HG03354 (cell line): ENCODE data around the gene NBPF3.
"Not testable (repeated sequence)": the region's sequence is repeated elsewhere in the genome, so short reads cannot be mapped to it uniquely, and the experiment has no call there.

Experiments used
- ATAC-seq: cut with Tn5 transposase; IDR thresholded peaks from one replicate; pipeline ENCODE4 v1.9.1; 2021; ENCODE audit warnings: mild to moderate bottlenecking; ENCODE audit not compliant: unreplicated experiment, poor library complexity, severe bottlenecking

Gene NBPF3

DNA sequence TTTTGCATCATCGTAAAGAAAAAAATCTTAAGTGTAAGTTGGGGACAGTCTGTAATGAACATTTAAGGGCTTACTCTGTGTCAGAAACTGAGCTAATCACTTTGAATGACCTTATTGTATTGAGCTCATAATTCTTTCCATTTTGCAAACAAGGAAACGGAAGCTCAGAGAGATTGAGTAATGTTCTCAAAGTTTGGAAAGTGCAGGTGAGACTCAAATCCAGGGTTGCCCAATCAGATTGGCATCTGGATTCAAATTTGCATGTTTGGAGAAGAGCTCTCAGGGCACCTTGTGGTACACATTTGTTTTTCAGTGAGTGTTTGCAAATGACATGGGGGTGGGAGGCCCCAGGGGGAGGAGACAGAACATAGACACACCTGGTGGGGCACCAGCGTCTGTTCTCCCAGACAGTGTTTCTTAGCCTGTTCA lies 77.2 kb downstream of the NBPF3 start:
- ATAC-seq, result no peak

DNA sequence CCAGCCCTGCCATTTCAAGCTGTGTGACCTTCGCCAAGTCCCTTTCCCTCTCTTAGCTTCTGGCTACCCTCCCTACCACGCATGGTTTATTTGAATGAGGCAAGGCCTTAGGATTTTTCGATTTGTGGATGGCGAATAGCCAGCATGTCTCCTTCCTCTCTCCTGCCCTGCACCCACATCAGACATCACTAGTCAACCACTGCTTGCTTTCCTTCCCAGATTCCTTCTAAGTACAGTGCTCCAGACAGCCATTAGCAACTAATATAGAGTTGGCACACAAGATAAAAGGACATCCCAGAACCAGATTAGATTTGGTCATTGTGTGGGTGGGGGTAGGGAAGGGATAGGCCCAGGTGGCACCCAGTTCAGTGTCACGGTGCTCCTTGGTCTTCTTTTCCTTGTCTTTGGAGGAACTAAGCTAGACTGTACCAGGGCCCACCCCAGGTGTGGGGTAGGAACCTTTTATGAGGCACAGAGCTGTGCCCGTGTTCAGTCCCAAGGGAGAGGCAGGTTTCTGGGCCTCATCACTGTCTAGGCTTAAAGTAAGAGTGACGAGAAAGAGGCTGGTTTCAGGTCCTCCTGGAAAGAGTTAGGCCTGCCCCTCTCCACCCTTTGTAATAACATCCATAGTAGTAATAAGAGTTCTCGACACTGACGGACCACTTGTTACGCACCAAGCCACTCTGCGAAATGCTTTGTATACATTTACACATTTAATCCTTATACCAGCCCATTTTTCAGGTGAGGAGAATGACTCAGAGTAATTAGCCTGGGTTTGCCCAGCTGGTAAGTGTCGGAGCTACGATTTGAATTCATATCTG lies 77.9 kb downstream of the NBPF3 start:
- ATAC-seq, result no peak

DNA sequence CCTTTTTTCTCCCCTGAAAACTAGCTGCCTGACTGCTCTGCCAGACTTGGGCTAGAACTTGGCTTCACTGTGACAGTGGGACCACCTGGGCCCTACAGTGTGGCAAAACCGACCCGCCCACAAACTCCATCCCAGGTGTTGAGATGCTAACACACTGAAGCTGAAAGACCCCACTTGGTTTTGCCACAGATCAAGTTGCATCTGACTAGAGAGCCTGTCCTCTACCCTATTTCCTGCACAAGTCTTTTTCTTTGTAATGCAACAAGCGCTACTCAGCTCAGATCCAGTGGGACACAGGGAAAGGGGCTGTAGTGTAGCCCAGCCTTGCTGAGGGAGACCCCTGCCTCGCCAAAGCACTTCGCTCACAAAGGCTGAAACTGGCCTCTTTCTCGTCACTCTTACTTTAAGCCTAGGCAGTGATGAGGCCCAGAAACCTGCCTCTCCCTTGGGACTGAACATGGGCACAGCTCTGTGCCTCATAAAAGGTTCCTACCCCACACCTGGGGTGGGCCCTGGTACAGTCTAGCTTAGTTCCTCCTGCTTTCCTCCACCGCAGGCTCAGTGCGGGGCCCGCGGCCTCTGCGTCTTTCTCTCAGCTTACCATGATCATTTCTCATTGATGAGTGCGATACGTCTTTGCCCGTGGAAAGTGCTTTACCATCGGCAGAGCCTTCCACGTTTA lies 79.0 kb downstream of the NBPF3 start:
- no peak for ATAC-seq

DNA sequence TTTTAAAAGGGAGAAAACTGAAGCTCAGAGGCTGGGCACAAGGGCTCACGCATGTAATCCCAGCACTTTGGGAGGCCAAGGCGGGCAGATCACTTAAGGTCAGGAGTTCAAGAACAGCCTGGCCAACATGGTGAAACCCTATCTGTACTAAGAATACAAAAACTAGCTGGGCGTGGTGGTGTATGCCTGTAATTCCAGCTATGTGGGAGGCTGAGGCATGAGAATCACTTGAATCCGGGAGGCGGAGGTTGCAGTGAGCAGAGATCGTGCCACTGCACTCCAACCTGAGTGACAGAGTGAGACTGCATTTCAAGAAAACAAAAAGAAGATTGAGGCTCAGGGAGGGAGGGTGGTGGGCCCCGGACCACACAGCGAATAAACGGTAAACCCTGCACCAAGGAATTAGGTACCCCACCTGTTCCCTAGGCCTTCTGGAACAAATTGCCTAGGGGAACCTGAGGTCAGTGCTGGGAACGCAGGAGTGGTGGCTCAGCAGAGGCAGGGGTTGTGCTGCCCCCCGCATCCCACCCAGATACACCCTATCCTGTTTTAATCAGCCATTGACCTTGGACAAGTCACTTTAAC lies 79.6 kb downstream of the NBPF3 start:
- ATAC-seq, result not testable (repeated sequence)

DNA sequence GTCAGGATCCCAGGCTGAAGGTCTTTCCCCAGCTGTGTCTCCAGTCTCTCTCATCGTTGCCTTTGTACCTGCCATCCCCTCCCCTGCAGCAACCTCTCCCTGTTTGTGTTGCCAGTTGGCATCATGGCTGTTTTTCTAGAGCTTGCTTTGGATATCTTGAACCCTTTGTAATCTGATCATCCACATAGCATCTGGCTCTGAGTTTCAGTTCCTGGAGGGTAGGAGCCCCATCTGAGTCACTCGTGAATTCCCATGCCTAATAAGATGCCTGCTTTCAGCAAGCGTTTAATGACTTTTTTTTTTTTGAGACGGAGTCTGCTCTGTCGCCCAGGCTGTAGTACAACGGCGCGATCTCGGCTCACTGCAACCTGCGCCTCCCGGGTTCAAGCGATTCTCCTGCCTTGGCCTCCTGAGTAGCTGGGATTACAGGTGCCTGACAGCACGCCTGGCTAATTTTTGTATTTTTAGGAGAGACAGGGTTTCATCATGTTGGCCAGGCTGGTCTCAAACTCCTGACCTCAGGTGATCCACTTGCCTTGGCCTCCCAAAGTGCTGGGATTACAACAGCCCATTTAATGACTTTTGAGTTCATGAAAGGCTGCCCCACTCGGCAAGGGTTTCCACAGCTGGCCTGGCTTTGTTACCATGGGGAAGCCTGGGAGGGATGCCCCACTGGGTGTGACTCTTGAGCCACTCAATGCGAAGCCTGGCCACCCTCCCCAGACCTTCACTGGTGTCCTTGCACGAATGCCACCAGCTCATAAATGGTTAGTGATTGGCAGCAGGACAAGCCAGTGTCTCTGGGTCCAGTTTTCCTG lies 81.2 kb downstream of the NBPF3 start:
- ATAC-seq, result no peak

DNA sequence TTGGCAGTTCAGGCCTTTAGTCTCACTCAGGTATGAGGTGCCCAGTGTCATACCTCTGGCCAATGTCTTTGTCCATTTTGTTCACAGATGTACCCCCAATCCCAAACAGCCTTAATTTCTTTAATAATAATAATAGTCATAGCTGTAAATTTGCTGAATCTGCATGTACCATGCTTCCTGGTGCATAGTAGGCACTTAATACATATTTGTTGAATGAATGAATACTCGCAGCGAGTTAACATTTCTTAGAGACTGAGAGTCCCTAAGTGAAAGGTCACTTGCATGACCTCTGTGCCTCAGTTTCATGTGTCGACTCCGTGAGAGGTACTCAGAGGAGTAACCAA lies 81.8 kb downstream of the NBPF3 start:
- no peak for ATAC-seq

DNA sequence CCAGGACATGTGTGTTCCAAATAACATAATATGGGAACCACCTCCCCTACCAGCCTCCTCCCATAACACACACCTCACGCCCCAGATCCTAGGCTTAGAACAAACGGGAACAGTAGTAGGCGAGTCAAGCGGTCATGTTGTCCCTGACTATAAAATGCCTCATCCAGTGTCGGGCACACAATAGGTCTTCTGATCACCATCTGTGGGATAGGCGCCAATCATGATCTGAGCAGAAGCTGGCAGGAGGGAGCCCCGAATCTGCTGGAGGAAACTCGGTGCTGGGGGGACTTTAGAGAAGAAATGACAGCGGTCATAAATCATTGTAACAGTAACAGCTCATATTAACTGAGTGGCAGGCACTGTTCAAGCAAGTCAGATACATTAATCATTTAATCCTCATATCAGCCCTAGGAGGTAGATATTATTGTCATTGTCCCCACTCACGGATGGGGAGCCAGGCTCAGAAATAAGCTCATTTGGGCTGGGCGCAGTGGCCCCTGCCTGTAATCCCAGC lies 82.6 kb downstream of the NBPF3 start:
- no peak for ATAC-seq

DNA sequence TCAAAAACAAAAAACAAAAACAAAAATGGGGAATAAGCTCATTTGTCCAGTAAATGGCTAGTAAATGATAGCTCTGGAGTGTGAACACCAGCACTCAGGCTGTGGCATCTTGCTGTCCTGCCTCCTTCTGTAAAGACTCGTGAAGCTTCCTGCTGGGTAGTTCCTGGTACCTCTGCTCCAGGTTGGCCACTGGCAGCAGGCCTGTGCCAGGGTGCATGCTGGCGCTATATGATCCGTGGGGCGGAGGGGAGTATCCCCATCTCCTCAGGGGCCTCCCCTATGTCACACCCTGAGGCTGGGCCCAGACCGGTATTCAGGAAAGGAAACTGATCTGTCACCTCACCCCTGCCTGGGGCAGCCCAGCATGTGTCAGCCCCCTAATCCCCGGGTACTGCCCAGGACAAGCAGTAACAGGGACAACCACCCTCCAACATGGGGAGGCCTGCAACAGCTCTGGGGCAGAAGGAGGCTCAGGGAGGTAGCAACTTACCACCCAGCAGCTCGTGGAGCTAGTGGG lies 83.4 kb downstream of the NBPF3 start:
- ATAC-seq, result no peak

DNA sequence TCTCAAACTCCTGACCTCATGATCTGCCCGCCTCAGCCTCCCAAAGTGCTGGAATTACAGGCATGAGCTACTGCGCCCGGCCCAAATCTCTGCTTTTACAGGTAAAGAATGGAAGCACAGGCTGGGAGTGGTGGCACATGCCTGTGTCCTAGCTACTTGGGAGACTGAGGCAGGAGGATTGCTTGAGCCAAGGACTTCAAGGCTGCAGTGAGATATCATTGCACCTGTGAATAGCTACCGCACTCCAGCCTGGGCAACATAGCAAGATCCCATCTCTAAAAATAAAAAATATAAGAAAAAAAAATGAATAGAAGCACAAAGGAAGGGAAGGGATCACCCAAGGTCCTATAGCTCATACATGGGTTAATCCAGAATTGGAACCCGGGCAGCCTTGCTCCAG lies 84.3 kb downstream of the NBPF3 start:
- no peak for ATAC-seq

DNA sequence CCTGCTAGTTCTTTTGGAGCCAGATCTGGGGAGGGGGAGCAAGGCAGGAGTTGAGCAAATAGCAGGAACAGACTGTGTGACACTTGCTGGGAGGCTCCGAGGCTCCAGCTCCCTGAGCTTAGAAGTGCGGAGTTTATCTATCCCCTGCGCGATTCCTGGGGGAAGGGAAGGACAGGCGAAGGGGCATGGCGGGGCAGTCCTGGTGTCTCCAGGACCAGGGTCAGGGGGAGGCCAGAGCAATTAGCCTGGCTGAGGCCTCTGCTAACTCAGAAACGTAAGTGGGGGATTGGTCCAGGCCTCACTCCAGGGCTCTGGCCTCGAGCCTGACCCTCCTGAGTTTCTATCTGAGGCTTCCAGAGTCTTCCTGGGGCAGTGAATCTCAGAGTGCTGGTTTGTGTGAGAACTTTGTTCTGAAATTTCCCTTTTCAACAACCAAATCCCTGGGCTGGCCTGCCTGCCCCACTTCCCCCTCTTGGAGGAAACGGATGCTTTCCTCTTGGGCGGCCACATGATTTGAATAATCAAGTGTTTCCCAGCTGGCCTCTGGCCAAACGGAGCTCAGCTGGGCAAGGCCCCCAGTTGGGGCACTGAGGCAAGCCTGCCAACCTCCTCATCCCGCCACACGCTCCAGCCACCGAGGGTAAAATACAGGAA lies 84.9 kb downstream of the NBPF3 start:
- no peak for ATAC-seq

DNA sequence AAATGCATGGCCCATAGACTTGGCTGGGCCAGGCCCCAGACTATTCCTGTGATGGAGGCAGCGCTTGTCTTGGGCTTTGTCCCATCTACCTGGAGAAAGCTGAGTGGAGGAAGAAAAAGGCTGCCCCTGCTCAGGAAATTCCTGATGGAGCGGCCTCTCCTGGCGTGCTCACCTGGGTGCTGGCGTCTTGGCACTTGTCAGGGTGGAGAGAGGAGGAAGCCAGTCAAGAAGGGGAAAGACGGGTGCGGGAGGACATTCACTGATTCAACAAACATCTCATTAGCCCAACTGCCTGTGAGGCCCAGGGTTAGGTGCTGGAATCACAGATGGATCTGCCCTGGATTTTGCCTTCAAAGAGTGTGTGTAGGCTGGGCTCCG lies 85.4 kb downstream of the NBPF3 start:
- no peak for ATAC-seq

DNA sequence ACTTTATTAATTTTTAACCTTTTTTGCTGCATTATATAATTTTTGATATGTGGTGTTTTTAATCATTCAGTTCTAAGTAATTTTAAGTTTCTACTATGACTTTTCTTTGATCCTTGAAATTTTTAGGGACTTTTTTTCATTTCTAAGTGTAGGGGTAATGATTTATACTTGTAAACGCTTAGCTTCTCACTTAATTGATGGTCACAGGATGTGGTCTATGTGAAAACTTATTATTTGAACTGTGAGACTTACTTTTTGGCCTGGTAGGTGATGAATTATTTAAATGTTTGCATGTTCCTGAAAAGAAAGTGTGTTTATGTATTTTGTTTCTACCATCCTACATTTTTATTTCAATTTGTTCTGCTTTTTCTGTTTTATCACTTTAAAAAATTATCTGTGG lies 86.5 kb downstream of the NBPF3 start:
- ATAC-seq, result no peak

DNA sequence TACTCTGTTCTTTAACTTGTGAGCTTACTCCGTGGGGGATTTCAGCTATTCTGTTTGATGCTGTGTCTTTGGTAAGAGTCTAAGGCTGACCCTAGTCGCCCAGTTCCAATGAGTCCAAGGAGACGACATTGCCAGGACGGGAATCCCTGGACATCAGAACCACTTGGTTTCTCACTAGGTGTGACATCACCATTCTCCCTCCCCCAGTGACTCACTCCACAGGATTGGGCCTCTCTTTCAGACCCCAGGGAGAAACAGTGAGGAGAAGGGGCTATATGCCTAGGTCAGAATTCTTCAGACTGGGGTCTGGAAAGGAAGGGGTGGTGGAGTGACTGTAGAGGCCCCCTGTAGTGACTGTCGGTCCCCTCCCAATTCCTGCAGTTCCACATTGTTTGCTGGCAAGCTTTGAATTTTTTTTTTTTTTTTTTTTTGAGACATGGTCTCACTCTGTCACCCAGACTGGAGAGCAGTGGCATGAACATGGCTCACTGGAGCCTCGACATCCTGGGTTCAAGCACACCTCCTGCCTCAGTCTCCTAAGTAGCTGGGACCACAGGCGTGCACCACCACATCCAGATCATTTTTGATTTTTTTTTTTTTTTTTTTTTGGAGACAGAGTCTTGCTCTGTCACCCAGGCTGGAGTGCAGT lies 90.6 kb downstream of the NBPF3 start:
- no peak for ATAC-seq

DNA sequence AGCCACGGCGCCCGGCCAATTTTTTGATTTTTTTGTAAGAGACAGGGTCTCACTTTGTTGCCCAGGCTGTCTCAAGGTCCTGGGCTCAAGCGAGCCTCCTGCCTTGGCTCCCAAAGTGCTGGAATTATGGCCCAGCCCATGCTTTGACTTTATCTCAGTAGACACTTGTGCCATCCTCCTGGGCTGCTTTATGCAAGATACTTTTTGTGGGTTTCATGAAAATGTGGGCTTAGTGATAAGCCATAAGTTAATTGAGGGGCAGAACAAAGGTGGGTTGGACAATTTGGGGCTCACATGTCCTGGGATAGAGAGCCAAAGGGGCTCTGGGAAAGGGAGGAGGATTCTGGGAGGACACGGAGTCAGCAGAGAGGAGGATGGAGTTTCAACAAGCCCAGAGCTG lies 91.3 kb downstream of the NBPF3 start:
- ATAC-seq, result no peak

DNA sequence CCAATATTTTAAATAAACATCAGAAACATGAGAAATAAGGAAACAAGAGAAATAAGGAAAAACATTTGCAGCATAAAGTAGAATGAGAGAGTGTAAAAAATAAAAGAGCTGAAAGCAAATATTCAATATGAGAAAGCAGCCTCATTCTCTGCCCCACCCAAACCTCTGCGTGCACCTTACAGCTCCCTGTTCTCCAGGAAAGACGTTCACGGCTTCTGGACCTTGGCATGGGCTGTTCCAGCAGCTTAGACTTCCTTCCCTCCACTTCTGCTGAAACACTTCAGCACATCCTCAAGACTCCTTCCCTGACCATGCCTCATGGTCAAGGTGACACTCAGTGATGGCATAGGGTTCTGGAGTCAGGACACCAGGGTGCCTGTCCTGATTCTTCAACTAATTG lies 92.6 kb downstream of the NBPF3 start:
- ATAC-seq, result no peak

DNA sequence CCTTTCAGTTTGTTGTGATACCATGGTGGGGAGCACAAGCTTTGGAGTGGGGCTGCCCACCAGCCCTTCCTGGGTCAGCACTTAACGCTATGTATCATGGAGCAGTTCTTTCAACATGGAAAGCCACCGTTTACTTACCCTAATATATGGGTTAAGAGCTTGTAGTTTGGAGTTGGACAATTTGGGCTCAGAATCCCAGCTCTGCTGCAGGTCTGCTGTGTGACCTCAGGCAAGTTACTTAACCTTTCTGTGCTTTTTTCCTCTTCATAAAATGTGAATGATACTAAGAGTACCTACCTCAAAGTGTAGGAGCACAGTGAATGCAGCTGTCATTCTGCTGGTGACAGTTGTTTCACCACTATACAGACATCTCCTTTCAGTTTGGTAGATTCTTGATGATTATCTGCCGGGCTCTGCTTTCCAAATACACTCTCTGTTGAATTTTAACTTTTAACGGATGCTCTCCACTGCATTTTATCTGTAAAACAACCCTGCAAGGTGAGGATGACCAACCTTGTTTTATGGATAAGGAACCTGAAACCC lies 93.1 kb downstream of the NBPF3 start:
- no peak for ATAC-seq

DNA sequence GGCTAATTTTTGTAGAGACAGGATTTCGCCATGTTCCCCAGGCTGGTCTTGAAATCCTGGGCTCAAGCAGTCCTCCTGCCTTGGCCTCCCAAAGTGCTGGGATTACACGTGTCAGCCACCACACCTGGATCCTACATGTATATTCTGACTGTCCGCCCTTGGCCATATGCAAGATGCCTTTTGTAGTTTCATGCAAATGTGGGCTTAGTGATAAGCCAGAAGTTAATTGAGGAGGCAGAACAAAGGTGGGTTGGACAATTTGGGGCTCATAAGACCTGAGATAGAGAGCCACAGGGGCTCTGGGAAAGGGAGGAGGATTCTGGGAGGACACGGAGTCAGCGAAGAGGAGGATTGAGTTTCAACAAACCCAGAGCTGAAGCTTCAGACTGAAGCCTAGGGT lies 94.2 kb downstream of the NBPF3 start:
- ATAC-seq, result no peak
